ENCODE measurements around the gene DR1. TPM values are rescaled to one million over a fixed set of nuclear protein-coding genes. Genes with fewer than 3 reads are reported as not detected.
A peak's percentile ranks its signal among the peaks of the same experiment; 100 is the strongest.

DR1 gene
- polyA plus RNA-seq, 2 of the 4 experiments (the other 2 are of a cell fraction) = 20.9 to 39.8 TPM

DNA sequence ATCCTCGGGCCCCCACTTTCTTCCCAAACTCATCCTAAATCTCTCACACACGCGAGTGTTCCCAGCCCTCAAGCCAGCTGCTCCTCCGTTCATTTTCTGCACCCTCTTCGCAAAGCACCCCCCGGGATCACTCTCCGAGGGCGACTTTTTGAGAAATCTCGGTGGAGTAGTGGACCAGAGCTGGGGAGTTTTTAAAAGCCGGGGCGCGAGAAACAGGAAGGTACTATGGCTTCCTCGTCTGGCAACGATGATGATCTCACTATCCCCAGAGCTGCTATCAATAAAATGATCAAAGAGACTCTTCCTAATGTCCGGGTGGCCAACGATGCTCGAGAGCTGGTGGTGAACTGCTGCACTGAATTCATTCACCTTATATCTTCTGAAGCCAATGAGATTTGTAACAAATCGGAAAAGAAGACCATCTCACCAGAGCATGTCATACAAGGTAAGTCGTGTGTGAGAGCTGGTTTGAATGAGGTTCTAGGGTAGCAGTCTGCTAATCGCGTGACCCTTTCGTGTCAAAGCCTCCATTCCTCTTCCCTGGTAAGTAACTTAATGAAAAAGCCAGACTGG, 800 bp downstream of the DR1 start:
- peak overlapping the region; percentile 98 to 99 for H3K27ac ChIP-seq
- peak overlapping the region; percentile 86 for H3K4me3 ChIP-seq
- no peak for FAIRE-seq
- TF ChIP-seq POLR2AphosphoS2 (conservative IDR thresholded peaks at IDR 0.05; ENCODE audit: low read length) (no peak), EHMT2 (IDR thresholded peaks at IDR 0.05; ENCODE audit: low read depth) (no peak)
- peak overlapping the region; percentile 65 for H3K4me2 ChIP-seq
- peak in 1 of 2 experiments; percentile 32 for DNase-seq (ENCODE audit: low read depth in 1 of 2, low spot score in 1 of 2)
- POLR2A ChIA-PET = interaction anchor here (0.7 kb wide), 1 partner anchor 22 kb away, joined by 3 read pairs; no protein-coding TSS in a partner anchor
- WGBS (ENCODE audit: missing lambda C conversion rate) = 2% methylated on average over 18 of the region's 22 CpGs
- H3K4me1 ChIP-seq = peaks cover 26% of the 10 kb centered on the region; the same call in 2 of the 3 replicates
- CTCF ChIA-PET = interaction anchor here (0.6 to 2.8 kb wide), 2 partner anchors 42 to 229 kb away, joined by 3 to 11 read pairs; no protein-coding TSS in a partner anchor
- peak; percentile 26 to 37; a peak in 5 of 6 replicates for ATAC-seq
- no peaks in the 10 kb centered on the region for H3K9me3 ChIP-seq

DNA sequence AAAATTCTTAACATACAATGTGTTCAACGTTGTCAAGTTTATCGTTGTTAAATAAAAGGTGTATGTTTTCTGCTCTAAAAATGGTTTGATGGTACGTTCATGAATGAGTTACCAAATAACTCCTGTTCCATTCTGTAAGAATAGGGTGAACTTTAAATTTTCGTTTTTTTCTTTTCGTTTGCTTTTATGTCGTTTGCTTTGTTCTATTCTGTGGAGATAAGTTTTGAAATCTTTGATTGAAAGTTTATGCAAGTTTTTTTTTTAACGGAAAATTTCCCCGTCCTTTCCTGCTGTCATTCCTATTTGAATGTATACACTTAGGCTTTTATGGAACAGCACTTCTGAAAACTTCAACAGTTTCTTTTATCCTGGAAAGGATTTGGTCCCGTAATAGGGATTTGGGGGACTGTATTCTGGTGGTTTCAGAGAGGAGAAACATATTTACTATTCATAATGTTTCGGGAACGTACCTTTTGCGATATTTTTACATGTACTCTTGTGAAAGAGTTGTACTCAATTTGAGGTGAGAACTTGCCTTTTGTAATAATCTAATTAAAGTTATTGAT, 1.7 kb downstream of the DR1 start:
- DNase-seq (ENCODE audit: low read depth in 1 of 2, low spot score in 1 of 2) = no peak
- H3K9me3 ChIP-seq = no peaks in the 10 kb centered on the region
- 2% methylated on average over 12 of the region's 12 CpGs for WGBS (ENCODE audit: missing lambda C conversion rate)
- peak overlapping the region; percentile 86 for H3K4me3 ChIP-seq
- CTCF ChIA-PET = no interaction called here
- H3K4me1 ChIP-seq = peaks cover 26% of the 10 kb centered on the region; the same call in 2 of the 3 replicates
- FAIRE-seq = no peak
- no peak for ATAC-seq
- peak overlapping the region; percentile 65 for H3K4me2 ChIP-seq
- TF ChIP-seq, protein P1, sequence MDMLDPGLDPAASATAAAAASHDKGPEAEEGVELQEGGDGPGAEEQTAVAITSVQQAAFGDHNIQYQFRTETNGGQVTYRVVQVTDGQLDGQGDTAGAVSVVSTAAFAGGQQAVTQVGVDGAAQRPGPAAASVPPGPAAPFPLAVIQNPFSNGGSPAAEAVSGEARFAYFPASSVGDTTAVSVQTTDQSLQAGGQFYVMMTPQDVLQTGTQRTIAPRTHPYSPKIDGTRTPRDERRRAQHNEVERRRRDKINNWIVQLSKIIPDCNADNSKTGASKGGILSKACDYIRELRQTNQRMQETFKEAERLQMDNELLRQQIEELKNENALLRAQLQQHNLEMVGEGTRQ (IDR thresholded peaks at IDR 0.05) = no peak
- H3K27ac ChIP-seq = peak overlapping the region in 1 of 2 experiments; percentile 23; a peak in 2 of 6 replicates
- POLR2A ChIA-PET = no interaction called here

DNA sequence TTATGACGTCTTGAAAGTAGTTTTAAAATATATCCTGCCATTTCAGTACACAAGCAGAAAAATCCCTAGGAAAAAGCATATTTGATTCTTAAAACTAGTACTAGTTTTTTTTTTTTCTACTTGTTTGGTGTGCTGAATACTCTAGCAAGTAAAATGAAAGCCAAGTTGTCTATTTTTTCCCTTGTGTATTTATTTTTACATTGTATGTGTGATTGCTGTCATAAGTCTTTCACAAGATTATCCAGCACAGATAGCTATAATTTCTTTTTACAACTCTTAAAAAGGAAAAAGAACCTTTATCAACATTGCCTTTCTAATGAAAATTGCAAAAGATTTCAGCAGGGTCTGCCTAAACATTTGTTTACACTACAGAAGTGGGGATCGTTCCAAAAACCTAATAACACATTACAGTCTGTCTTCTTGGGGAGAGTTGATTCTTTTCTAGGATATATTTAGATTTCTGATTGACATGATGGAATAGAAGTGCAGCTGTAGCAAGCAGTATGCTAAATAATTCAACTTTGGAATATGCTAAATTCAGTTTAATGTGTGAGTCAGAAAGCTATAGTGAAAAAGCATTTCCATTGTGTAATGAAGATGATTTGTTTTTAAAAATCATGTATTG, 2.5 kb downstream of the DR1 start:
- TF ChIP-seq, protein P2, sequence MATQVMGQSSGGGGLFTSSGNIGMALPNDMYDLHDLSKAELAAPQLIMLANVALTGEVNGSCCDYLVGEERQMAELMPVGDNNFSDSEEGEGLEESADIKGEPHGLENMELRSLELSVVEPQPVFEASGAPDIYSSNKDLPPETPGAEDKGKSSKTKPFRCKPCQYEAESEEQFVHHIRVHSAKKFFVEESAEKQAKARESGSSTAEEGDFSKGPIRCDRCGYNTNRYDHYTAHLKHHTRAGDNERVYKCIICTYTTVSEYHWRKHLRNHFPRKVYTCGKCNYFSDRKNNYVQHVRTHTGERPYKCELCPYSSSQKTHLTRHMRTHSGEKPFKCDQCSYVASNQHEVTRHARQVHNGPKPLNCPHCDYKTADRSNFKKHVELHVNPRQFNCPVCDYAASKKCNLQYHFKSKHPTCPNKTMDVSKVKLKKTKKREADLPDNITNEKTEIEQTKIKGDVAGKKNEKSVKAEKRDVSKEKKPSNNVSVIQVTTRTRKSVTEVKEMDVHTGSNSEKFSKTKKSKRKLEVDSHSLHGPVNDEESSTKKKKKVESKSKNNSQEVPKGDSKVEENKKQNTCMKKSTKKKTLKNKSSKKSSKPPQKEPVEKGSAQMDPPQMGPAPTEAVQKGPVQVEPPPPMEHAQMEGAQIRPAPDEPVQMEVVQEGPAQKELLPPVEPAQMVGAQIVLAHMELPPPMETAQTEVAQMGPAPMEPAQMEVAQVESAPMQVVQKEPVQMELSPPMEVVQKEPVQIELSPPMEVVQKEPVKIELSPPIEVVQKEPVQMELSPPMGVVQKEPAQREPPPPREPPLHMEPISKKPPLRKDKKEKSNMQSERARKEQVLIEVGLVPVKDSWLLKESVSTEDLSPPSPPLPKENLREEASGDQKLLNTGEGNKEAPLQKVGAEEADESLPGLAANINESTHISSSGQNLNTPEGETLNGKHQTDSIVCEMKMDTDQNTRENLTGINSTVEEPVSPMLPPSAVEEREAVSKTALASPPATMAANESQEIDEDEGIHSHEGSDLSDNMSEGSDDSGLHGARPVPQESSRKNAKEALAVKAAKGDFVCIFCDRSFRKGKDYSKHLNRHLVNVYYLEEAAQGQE (IDR thresholded peaks at IDR 0.05) = no peak
- TF ChIP-seq MYC (IDR thresholded peaks at IDR 0.05; ENCODE audit: borderline replicate concordance, low read length) = no peak
- no peak for ATAC-seq
- no peak overlapping the region; a peak in 1 of 6 replicates for H3K27ac ChIP-seq
- peak overlapping the region; percentile 86 for H3K4me3 ChIP-seq
- DNase-seq (ENCODE audit: low read depth in 1 of 2, low spot score in 1 of 2) = no peak
- CTCF ChIA-PET = interaction anchor here (2.1 kb wide), 1 partner anchor 44 kb away, joined by 9 read pairs; no protein-coding TSS in a partner anchor
- POLR2A ChIA-PET = interaction anchor here (0.5 kb wide), 1 partner anchor 18 kb away, joined by 3 read pairs; no protein-coding TSS in a partner anchor
- no peak for FAIRE-seq
- H3K4me1 ChIP-seq = peaks cover 29% of the 10 kb centered on the region; the same call in 2 of the 3 replicates
- WGBS (ENCODE audit: missing lambda C conversion rate) = 0% methylated on average over 2 of the region's 2 CpGs
- peak overlapping the region; percentile 65 for H3K4me2 ChIP-seq
- H3K9me3 ChIP-seq = no peaks in the 10 kb centered on the region

DNA sequence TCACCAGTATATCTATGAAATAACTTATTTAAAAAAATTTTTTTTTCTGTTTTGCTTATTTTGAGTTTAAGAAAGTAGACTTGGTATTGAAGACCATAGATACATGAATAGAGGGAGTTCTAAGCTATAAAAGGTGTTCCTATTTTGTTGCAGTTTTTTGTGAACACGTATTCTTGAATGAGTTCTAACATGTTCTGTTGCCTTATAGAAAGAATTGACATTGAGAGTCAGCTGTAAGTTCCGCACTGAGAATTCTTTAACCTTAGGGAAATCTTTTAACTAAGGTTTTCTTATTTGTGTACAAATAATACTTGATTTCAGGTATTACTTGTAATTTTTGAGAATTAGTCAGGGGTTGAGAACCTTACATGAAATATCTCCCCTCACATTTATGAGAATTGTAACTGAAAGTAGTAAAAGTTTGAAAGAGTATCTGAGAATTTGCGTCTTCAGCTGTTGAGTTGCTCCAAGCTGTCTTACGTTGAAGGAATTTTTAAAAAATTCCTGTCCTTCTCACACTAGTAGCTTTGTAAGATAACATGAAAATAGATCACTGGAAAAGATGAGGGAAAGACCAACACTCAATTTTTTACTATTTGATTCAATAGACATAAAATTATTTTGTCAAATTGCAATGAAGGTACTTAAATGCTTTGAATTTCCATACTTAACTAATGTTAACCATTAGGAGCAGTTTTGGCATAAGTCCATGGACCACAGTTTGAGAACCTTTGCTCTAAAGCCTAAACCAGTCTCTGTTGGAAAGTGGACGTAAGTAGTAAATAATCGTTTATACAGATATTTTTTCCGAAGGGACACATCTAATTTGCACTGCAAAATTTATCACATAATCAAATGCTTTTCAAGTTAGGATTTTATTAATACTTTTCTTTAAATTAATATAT, 3.8 kb downstream of the DR1 start:
- FAIRE-seq = no peak
- POLR2A ChIA-PET = no interaction called here

More for the DNA sequence above, 3.8 kb downstream of the DR1 start:
- Histone ChIP-seq H3K27ac (no peak overlapping the region), H3K4me3 (peak overlapping the region; percentile 86; the same call in 2 of the 3 replicates), H3K4me2 (peak overlapping the region; percentile 65), H3K9me3 (no peaks in the 10 kb centered on the region), H3K4me1 (peaks cover 27% of the 10 kb centered on the region; the same call in 2 of the 3 replicates)
- CTCF ChIA-PET = interaction anchor here (2.1 kb wide), 1 partner anchor 45 kb away, joined by 9 read pairs; no protein-coding TSS in a partner anchor
- TF ChIP-seq RCOR1 (IDR thresholded peaks at IDR 0.05; ENCODE audit: low read depth, low read length) (no peak), GATA3 (IDR thresholded peaks at IDR 0.05; ENCODE audit: borderline replicate concordance) (no peak), KDM1A (IDR thresholded peaks at IDR 0.05; ENCODE audit: low read depth) (no peak), HEYL (CRISPR knock-in tag; IDR thresholded peaks at IDR 0.05) (no peak), FOSB (CRISPR knock-in tag; IDR thresholded peaks at IDR 0.05) (no peak)
- TF ChIP-seq, protein P2 (IDR thresholded peaks at IDR 0.05) = no peak
- TF ChIP-seq, protein P3, sequence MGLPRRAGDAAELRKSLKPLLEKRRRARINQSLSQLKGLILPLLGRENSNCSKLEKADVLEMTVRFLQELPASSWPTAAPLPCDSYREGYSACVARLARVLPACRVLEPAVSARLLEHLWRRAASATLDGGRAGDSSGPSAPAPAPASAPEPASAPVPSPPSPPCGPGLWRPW (IDR thresholded peaks at IDR 0.05) = no peak
- 79% methylated on average over 7 of the region's 7 CpGs for WGBS (ENCODE audit: missing lambda C conversion rate)
- DNase-seq (ENCODE audit: low read depth in 1 of 2, low spot score in 1 of 2) = no peak
- no peak for ATAC-seq

Data from A549 (cell line).